ENCODE measurements around the gene FLNB.

Gene FLNB

GRCh38 chr3:58049143-58049785 lies 41.0 kb downstream of the FLNB start (continued):
- TF ChIP-seq PATZ1 (tag by site-specific recombination; IDR thresholded peaks at IDR 0.05) (peak; percentile 95), ZNF2 (tag by site-specific recombination; IDR thresholded peaks at IDR 0.05) (peak; percentile 55), ZBTB49 (tag by site-specific recombination; IDR thresholded peaks at IDR 0.05; ENCODE audit: low read depth) (no peak), ZNF580 (tag by site-specific recombination; IDR thresholded peaks at IDR 0.05) (peak; percentile 82), ZNF423 (tag by site-specific recombination; IDR thresholded peaks at IDR 0.05) (no peak), ZNF155 (tag by site-specific recombination; IDR thresholded peaks at IDR 0.05) (no peak), ZNF184 (tag by site-specific recombination; IDR thresholded peaks at IDR 0.05) (peak; percentile 57; the same call in 1 of the 2 replicates), ZNF692 (tag by site-specific recombination; IDR thresholded peaks at IDR 0.05) (peak; percentile 78), ZNF707 (tag by site-specific recombination; IDR thresholded peaks at IDR 0.05) (no peak), ZNF274 (IDR thresholded peaks at IDR 0.05; ENCODE audit: low read length) (no peak), ZNF274 (tag by site-specific recombination; IDR thresholded peaks at IDR 0.05; ENCODE audit: borderline replicate concordance) (no peak), ZNF704 (tag by site-specific recombination; IDR thresholded peaks at IDR 0.05) (no peak), MYNN (tag by site-specific recombination; IDR thresholded peaks at IDR 0.05; ENCODE audit: borderline replicate concordance) (no peak), ZNF416 (tag by site-specific recombination; IDR thresholded peaks at IDR 0.05) (no peak), BCL11A (tag by site-specific recombination; IDR thresholded peaks at IDR 0.05; ENCODE audit: low read depth) (peak; percentile 94), KLF17 (tag by site-specific recombination; IDR thresholded peaks at IDR 0.05) (peak; percentile 72; the same call in 1 of the 2 replicates), ZXDB (tag by site-specific recombination; IDR thresholded peaks at IDR 0.05) (peak; percentile 97), ZNF514 (tag by site-specific recombination; IDR thresholded peaks at IDR 0.05) (no peak), ZNF701 (tag by site-specific recombination; IDR thresholded peaks at IDR 0.05) (no peak), ZNF239 (tag by site-specific recombination; IDR thresholded peaks at IDR 0.05) (no peak), ZNF211 (tag by site-specific recombination; IDR thresholded peaks at IDR 0.05; ENCODE audit: low read depth) (no peak), ZNF600 (tag by site-specific recombination; IDR thresholded peaks at IDR 0.05) (peak; percentile 61; the same call in 1 of the 2 replicates), PRDM1 (tag by site-specific recombination; IDR thresholded peaks at IDR 0.05) (peak; percentile 74; the same call in 1 of the 2 replicates), ZNF785 (tag by site-specific recombination; IDR thresholded peaks at IDR 0.05) (no peak), ZNF521 (tag by site-specific recombination; IDR thresholded peaks at IDR 0.05) (no peak), ZNF23 (tag by site-specific recombination; IDR thresholded peaks at IDR 0.05; ENCODE audit: borderline replicate concordance) (no peak), ZNF335 (tag by site-specific recombination; conservative IDR thresholded peaks at IDR 0.05) (peak; percentile 34), RBAK (tag by site-specific recombination; IDR thresholded peaks at IDR 0.05) (no peak), ZNF394 (tag by site-specific recombination; IDR thresholded peaks at IDR 0.05; ENCODE audit: borderline replicate concordance) (peak; percentile 49; the same call in 1 of the 2 replicates)

All from HEK293 (cell line).